K562 (cell line): ENCODE measurements around the gene GALT. TPM values are rescaled to one million over a fixed set of nuclear protein-coding genes. Genes with fewer than 3 reads are reported as not detected.
A peak's percentile ranks its signal among the peaks of the same experiment; 100 is the strongest.

Experiments
- ATAC-seq: fragments of 200-7000 bp; cut with Tn5 transposase; 3 replicates; pipeline ENCODE4 v1.9.1; 2020; ENCODE audit warnings: moderate library complexity
- BruUV-seq: library from RNA; stranded (reverse); fragments of 400-500 nt; replicated peaks from 2 replicates; lab custom pipeline; 2021; lab: Mats Ljungman, UMichigan
- CTCF ChIA-PET: fragments of 300-600 bp; formaldehyde crosslinking; extraction: SDS; loops from one replicate; lab custom pipeline; 2021; ENCODE audit warnings: low intra/inter-chr PET ratio; lab: Yijun Ruan, JAX
- POLR2A ChIA-PET: fragments of 300-600, 350-650 bp; sonication (Branson Sonifier 250); formaldehyde crosslinking; extraction: SDS; loops from one replicate; lab custom pipeline; 2021; ENCODE audit warnings: antibody characterized with exemption, inconsistent platforms; lab: Yijun Ruan, JAX
- DNase-seq, 4 experiments: peaks; one replicate each; pipeline versions ENCODE4 v3.0.0 to v3.0.0-alpha.2; 2011 to 2018; ENCODE audit warnings: low spot score in 3 of 4, mixed read lengths in 3 of 4; ENCODE audit errors: extremely low read depth in 1 of 4
- FAIRE-seq: peaks from 2 replicates; lab custom pipeline; 2011; peaks lifted over from hg19 to GRCh38; lab: Jason Lieb, UNC
- H2AFZ ChIP-seq: 2 replicates; pipeline ENCODE4 v1.6.0; 2011; ENCODE audit warnings: low read depth, low read length, control low read depth, inconsistent platforms
- H3K27ac ChIP-seq: fragments of 200-600 bp; 3 replicates; pipeline ENCODE4 v1.8.0; 2011; ENCODE audit warnings: low read depth, mild to moderate bottlenecking, control low read depth, inconsistent platforms, low read length, moderate library complexity, mixed read lengths; ENCODE audit errors: extremely low read depth
- H3K27me3 ChIP-seq, 2 experiments: fragments of 300-600 bp in 1 of 2; 2 replicates in 1 of 2; 3 replicates in 1 of 2; pipeline versions ENCODE4 v1.6.0 to v1.8.0; 2011; ENCODE audit warnings: inconsistent platforms in 2 of 2, low read length in 2 of 2, mild to moderate bottlenecking in 1 of 2, mixed read lengths in 1 of 2, moderate library complexity in 1 of 2; ENCODE audit not compliant: control insufficient read depth in 2 of 2, insufficient read depth in 2 of 2
- H3K36me3 ChIP-seq: fragments of 300-600 bp; 3 replicates; pipeline ENCODE4 v1.8.0; 2011; ENCODE audit warnings: mild to moderate bottlenecking, low read length, inconsistent platforms; ENCODE audit not compliant: control insufficient read depth, insufficient read depth
- H3K4me1 ChIP-seq, 2 experiments: fragments of 200-600 bp in 1 of 2; replicated peaks in 1 of 2; 2 replicates in 1 of 2; 3 replicates in 1 of 2; pipeline versions ENCODE4 v1.5.1 to v1.8.0; 2011; ENCODE audit warnings: inconsistent platforms in 2 of 2, low read length in 2 of 2, mild to moderate bottlenecking in 1 of 2, mixed read lengths in 1 of 2, moderate library complexity in 1 of 2; ENCODE audit not compliant: control insufficient read depth in 2 of 2, insufficient read depth in 2 of 2
- H3K4me2 ChIP-seq: 2 replicates; pipeline ENCODE4 v1.6.1; 2011; ENCODE audit warnings: low read length, control low read depth, inconsistent platforms, mixed read lengths; ENCODE audit not compliant: insufficient read depth
- H3K4me3 ChIP-seq: fragments of 200-600 bp; sonication (generic), shearing (Covaris generic); 2 replicates; pipeline ENCODE4 v1.5.1; 2016; ENCODE audit warnings: control low read depth, inconsistent platforms
- H3K79me2 ChIP-seq: fragments of 200-600 bp; 3 replicates; pipeline ENCODE4 v1.8.0; 2011; ENCODE audit warnings: low read length, inconsistent platforms; ENCODE audit not compliant: control insufficient read depth, insufficient read depth
- H3K9ac ChIP-seq, 2 experiments: 2 replicates each; pipeline versions ENCODE4 v1.6.0 to v1.6.1; 2011; ENCODE audit warnings: low read depth in 2 of 2, low read length in 2 of 2, control low read depth in 1 of 2, inconsistent platforms in 1 of 2, mild to moderate bottlenecking in 1 of 2, mixed read lengths in 1 of 2; ENCODE audit not compliant: insufficient read depth in 1 of 2
- H3K9me1 ChIP-seq: one replicate; pipeline ENCODE4 v1.6.0; 2011; ENCODE audit warnings: inconsistent platforms, mild to moderate bottlenecking, low read length, moderate library complexity; ENCODE audit not compliant: control insufficient read depth, insufficient read depth
- H3K9me3 ChIP-seq: replicated peaks from 2 replicates; pipeline ENCODE4 v1.5.1; 2011; ENCODE audit warnings: low read depth, low read length, inconsistent platforms; ENCODE audit not compliant: control insufficient read depth, insufficient read depth
- H4K20me1 ChIP-seq: replicated peaks from 2 replicates; pipeline ENCODE4 v1.6.1; 2011; ENCODE audit warnings: low read length, inconsistent platforms, mixed read lengths; ENCODE audit not compliant: control insufficient read depth, insufficient read depth
- CHD7 ChIP-seq: fragments of 200-600 bp; sonication (generic); IDR thresholded peaks from one replicate; pipeline ENCODE4 v1.6.1; 2012; ENCODE audit warnings: mild to moderate bottlenecking, low read depth, low read length, inconsistent platforms
- KDM1A ChIP-seq, 2 experiments: fragments of 450-650 bp; IDR thresholded peaks; 2 replicates each; pipeline ENCODE4 v1.6.1; 2016; ENCODE audit warnings: mild to moderate bottlenecking in 2 of 2
- ZNF512 ChIP-seq: IDR thresholded peaks from 2 replicates; pipeline ENCODE4 v1.6.1; 2016; ENCODE audit warnings: missing genetic modification characterization, missing compliant biosample characterization
- ZNF79 ChIP-seq: fragments of 250-450 bp; sonication (Bioruptor Pico); IDR thresholded peaks from 2 replicates; pipeline ENCODE4 v1.4.0; 2020; ENCODE audit warnings: low read depth, mild to moderate bottlenecking, moderate library complexity
- WGBS: fragments of 100-300 bp; shearing (Covaris generic); methylation state at CpG from one replicate; pipeline ENCODE4 v1.1.6; 2016; ENCODE audit warnings: low coverage, mixed read lengths; ENCODE audit not compliant: insufficient coverage; ENCODE audit errors: missing lambda C conversion rate; 5-methylcytosine and 5-hydroxymethylcytosine counted together
- in situ Hi-C: fragments of 300-500 bp; cut with MboI; formaldehyde crosslinking; loops from 4 replicates; pipeline ENCODE4 v1.15.0; 2018; ENCODE audit warnings: inconsistent platforms, mixed read lengths
- intact Hi-C: fragments of 100-400 bp; cut with micrococcal nuclease; formaldehyde crosslinking; loops from 2 replicates; pipeline ENCODE4 v1.14.2; 2022
- polyA plus RNA-seq, 8 experiments: library from polyadenylated mRNA; depleted of rRNA in 4 of 8; stranded (reverse) in 5 of 8; unstranded in 3 of 8; fragments of >200 nt; fragmentation: Nextera tagmentation in 2 of 8; fragmentation: Illumina TruSeq in 1 of 8; extraction: Ambion mirVana in 2 of 8; extraction: Trizol in 1 of 8; gene quantifications; 2 replicates each; pipeline versions ENCODE4 v1.2.1 to v1.2.3, GENCODE V29; 2011 to 2014; ENCODE audit warnings: inconsistent platforms in 1 of 8, missing spikeins in 1 of 8
- total RNA-seq, 7 experiments: library from RNA; depleted of rRNA in 6 of 7; stranded (reverse); fragments of >200 nt in 6 of 7; fragmentation: Illumina TruSeq in 2 of 7; extraction: Trizol in 2 of 7; gene quantifications; 2 replicates each; pipeline versions ENCODE4 v1.2.1 to v1.2.3, GENCODE V29; 2011 to 2021; ENCODE audit warnings: low replicate concordance in 1 of 7

GALT gene
- total and polyA plus RNA-seq, 9 of the 15 experiments (the other 6 are each of a cell fraction or from before 2014, with no cell fraction given), result 7.3 to 29.2 (median 15.6) TPM

GRCh38 chr9:34627716-34628655, 18.5 kb upstream of the GALT start:
- in situ Hi-C loops, result no loop called here
- ATAC-seq, result no peak
- CTCF ChIA-PET, result no interaction called here
- no peak for TF ChIP-seq ZNF79 (CRISPR knock-in tag)
- no peak for TF ChIP-seq CHD7
- TF ChIP-seq ZNF512, result peak; percentile 23; the same call in 1 of the 2 replicates
- TF ChIP-seq KDM1A (IDR thresholded peaks at IDR 0.05), result no peak
- no peaks in the 10 kb centered on the region for H3K79me2 ChIP-seq
- peaks cover 0 to 24% of the 10 kb centered on the region in 2 experiments; a peak in 3 of 5 replicates for H3K4me1 ChIP-seq
- no peak overlapping the region for H3K9ac ChIP-seq
- no peaks in the 10 kb centered on the region for H3K36me3 ChIP-seq
- POLR2A ChIA-PET, result no interaction called here
- DNase-seq, result no peak
- 2% methylated on average over 8 of the region's 20 CpGs for WGBS
- no peak for FAIRE-seq
- no peak overlapping the region for H3K27ac ChIP-seq
- no TSS peak for BruUV-seq
- H3K9me1 ChIP-seq, result no peaks in the 10 kb centered on the region
- H3K9me3 ChIP-seq, result no peaks in the 10 kb centered on the region
- H3K27me3 ChIP-seq, result peaks cover 14 to 55% of the 10 kb centered on the region in 2 experiments; a peak in 4 of 5 replicates
- intact Hi-C loops, result loop anchor here (2.0 kb wide), 1 partner anchor 29 kb away; no protein-coding TSS in a partner anchor
- H3K4me2 ChIP-seq, result peak overlapping the region; percentile 58
- 0 out of 2 replicates have a peak overlapping the region, but pooled peaks have one; percentile 32 for H2AFZ ChIP-seq
- no peaks in the 10 kb centered on the region for H4K20me1 ChIP-seq
- peak overlapping the region; percentile 18 for H3K4me3 ChIP-seq
